DND-41 (cell line): ENCODE data around the gene CERS6.

Experiments
- ATAC-seq: fragments of 200-7000 bp; cut with Tn5 transposase; 3 replicates; pipeline ENCODE4 v1.9.1; 2021; ENCODE audit warnings: low read depth; ENCODE audit not compliant: insufficient read depth
- DNase-seq: peaks from one replicate; pipeline ENCODE4 v3.0.0-alpha.2; 2020
- H2AFZ ChIP-seq: 2 replicates; pipeline ENCODE4 v1.6.0; 2012; ENCODE audit warnings: low read depth, low read length
- H3K27ac ChIP-seq: 2 replicates; pipeline ENCODE4 v1.5.1; 2012; ENCODE audit warnings: low read length, inconsistent platforms
- H3K27me3 ChIP-seq: fragments of 200-600 bp; sonication (generic); 2 replicates; pipeline ENCODE4 v1.6.0; 2012; ENCODE audit warnings: low read length, mild to moderate bottlenecking, inconsistent platforms; ENCODE audit not compliant: insufficient read depth, poor library complexity
- H3K36me3 ChIP-seq: 2 replicates; pipeline ENCODE4 v1.5.1; 2012; ENCODE audit warnings: low read length, inconsistent platforms; ENCODE audit not compliant: insufficient read depth
- H3K4me1 ChIP-seq: 2 replicates; pipeline ENCODE4 v1.5.1; 2012; ENCODE audit warnings: mild to moderate bottlenecking, low read length; ENCODE audit not compliant: insufficient read depth
- H3K4me2 ChIP-seq: 2 replicates; pipeline ENCODE4 v1.6.0; 2012; ENCODE audit warnings: mild to moderate bottlenecking, moderate library complexity, low read length, inconsistent platforms; ENCODE audit not compliant: insufficient read depth
- H3K4me3 ChIP-seq, 2 experiments: fragments of 200-600 bp in 1 of 2; shearing (Covaris generic) in 1 of 2; 2 replicates each; pipeline ENCODE4 v1.5.1; 2012 to 2016; ENCODE audit warnings: inconsistent platforms in 2 of 2, low read length in 2 of 2, mild to moderate bottlenecking in 2 of 2, low read depth in 1 of 2, moderate library complexity in 1 of 2
- H3K79me2 ChIP-seq: 2 replicates; pipeline ENCODE4 v1.6.0; 2012; ENCODE audit warnings: low read length, inconsistent platforms; ENCODE audit not compliant: insufficient read depth
- H3K9ac ChIP-seq: 2 replicates; pipeline ENCODE4 v1.6.0; 2012; ENCODE audit warnings: low read depth, mild to moderate bottlenecking, inconsistent platforms, low read length, moderate library complexity
- H3K9me3 ChIP-seq: 2 replicates; pipeline ENCODE4 v1.5.1; 2012; ENCODE audit warnings: low read length, moderate library complexity, mild to moderate bottlenecking, inconsistent platforms; ENCODE audit not compliant: insufficient read depth, severe bottlenecking
- H4K20me1 ChIP-seq: 2 replicates; pipeline ENCODE4 v1.6.0; 2012; ENCODE audit warnings: low read length; ENCODE audit not compliant: insufficient read depth
- EZH2 ChIP-seq: IDR thresholded peaks from 3 replicates; pipeline ENCODE4 v1.6.1; 2012; ENCODE audit warnings: borderline replicate concordance, low read depth, mild to moderate bottlenecking, moderate library complexity, low read length, inconsistent platforms; ENCODE audit not compliant: severe bottlenecking
- TF ChIP-seq, protein P1 (sequence below): IDR thresholded peaks from 2 replicates; pipeline ENCODE4 v1.5.1; 2012; ENCODE audit warnings: borderline replicate concordance, low read length, moderate library complexity, mild to moderate bottlenecking; ENCODE audit not compliant: poor library complexity, severe bottlenecking; ENCODE audit errors: extremely low read depth

The CERS6 gene

DNA sequence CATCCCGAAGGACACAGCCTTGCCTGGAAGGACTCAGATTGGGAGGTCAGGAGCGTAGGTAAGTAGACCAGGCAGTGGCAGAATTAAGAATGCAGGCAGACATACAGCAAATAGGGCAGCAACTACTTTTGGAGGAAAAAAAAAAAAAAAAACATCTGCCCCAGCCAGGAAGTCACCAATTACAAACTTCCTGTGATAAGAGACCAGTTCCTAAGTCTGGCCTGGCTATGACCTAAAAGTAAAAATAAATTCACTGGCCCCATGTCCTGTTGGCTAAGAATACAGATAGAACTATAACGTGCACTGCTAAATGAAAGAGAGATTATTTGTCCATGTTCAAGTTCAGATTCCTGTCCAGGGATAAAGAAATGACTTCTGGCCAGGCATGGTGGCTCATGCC lies 301.2 kb downstream of the CERS6 start:
- DNase-seq (no peak), ATAC-seq (no peak)
- Histone ChIP-seq H3K9ac (no peak overlapping the region), H3K4me2 (no peak overlapping the region), H4K20me1 (no peaks in the 10 kb centered on the region), H3K27ac (no peak overlapping the region), H2AFZ (no peak overlapping the region), H3K9me3 (no peaks in the 10 kb centered on the region), H3K79me2 (no peaks in the 10 kb centered on the region), H3K36me3 (no peaks in the 10 kb centered on the region), H3K4me1 (no peaks in the 10 kb centered on the region), H3K27me3 (no peaks in the 10 kb centered on the region), H3K4me3 (no peak overlapping the region)
- no peak for TF ChIP-seq EZH2
- TF ChIP-seq, protein P1, sequence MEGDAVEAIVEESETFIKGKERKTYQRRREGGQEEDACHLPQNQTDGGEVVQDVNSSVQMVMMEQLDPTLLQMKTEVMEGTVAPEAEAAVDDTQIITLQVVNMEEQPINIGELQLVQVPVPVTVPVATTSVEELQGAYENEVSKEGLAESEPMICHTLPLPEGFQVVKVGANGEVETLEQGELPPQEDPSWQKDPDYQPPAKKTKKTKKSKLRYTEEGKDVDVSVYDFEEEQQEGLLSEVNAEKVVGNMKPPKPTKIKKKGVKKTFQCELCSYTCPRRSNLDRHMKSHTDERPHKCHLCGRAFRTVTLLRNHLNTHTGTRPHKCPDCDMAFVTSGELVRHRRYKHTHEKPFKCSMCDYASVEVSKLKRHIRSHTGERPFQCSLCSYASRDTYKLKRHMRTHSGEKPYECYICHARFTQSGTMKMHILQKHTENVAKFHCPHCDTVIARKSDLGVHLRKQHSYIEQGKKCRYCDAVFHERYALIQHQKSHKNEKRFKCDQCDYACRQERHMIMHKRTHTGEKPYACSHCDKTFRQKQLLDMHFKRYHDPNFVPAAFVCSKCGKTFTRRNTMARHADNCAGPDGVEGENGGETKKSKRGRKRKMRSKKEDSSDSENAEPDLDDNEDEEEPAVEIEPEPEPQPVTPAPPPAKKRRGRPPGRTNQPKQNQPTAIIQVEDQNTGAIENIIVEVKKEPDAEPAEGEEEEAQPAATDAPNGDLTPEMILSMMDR = no peak

DNA sequence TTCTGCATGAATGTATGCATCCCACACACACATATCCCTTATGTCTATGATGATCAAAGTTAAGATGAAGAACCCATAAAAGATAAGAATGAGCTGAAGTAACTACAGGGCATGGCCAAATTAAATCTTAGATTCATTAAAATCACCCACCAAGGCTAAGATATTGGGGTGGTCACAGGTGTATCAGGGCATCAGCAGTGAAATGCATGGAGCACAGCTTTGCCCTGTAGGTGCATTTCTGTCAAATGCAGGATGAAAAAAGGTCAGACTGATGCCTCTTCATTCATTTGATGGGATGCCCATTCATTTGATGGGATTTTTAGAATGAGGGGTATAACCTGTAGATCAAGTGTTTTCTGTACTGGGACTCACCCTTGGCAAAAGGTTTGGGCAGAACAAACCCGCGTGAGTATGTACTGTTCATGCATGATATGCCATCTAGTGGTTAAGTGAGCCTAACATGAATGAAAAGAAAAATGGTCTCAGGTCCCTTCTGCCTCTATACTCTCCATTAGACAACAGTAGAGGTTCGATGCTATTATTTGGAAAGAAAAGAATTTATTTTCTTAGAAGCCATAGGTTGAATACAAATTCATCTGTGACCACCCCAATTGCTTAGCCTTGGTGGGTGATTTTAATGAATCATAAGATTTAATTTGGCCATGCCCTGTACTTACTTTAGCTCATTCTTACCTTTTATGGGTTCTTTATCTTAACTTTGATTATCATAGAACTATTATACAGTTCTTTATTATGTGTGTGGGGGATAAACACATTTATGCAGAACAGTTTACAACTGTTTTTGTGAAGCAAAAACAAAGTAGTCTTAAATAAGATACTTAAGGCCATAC lies 303.1 kb downstream of the CERS6 start:
- ATAC-seq = peak; percentile 81
- no peaks in the 10 kb centered on the region for H3K9me3 ChIP-seq
- DNase-seq = peak; percentile 12
- H3K27me3 ChIP-seq = no peaks in the 10 kb centered on the region
- no peak overlapping the region for H3K4me3 ChIP-seq
- TF ChIP-seq, protein P1 = peak; percentile 68
- TF ChIP-seq EZH2 = no peak
- no peaks in the 10 kb centered on the region for H3K4me1 ChIP-seq
- no peaks in the 10 kb centered on the region for H4K20me1 ChIP-seq
- no peak overlapping the region for H3K9ac ChIP-seq
- no peaks in the 10 kb centered on the region for H3K36me3 ChIP-seq
- no peaks in the 10 kb centered on the region for H3K79me2 ChIP-seq
- H2AFZ ChIP-seq = no peak overlapping the region
- H3K4me2 ChIP-seq = no peak overlapping the region
- no peak overlapping the region for H3K27ac ChIP-seq

DNA sequence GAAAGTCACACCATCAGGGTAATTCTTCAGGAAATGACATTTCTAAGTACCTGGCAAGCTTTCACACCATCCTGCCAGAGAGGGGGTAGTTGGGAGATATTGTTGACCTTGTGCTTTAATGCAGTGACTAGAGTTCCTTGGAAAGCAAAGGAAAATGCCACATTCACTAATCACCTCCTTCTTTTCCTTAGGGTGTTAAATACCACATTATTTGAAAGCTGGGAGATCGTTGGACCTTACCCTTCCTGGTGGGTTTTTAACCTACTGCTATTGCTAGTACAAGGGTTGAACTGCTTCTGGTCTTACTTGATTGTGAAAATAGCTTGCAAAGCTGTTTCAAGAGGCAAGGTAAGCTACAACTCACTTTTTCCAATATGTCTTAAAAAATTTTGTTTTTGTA lies 309.3 kb downstream of the CERS6 start:
- no peak overlapping the region for H2AFZ ChIP-seq
- H3K79me2 ChIP-seq = no peaks in the 10 kb centered on the region
- ATAC-seq (no peak), DNase-seq (no peak)
- no peaks in the 10 kb centered on the region for H4K20me1 ChIP-seq
- H3K36me3 ChIP-seq = peaks cover 8% of the 10 kb centered on the region; the same call in 1 of the 2 replicates
- no peak overlapping the region for H3K4me2 ChIP-seq
- no peaks in the 10 kb centered on the region for H3K9me3 ChIP-seq
- TF ChIP-seq, protein P1 = no peak
- TF ChIP-seq EZH2 = no peak
- H3K4me1 ChIP-seq = no peaks in the 10 kb centered on the region
- no peaks in the 10 kb centered on the region for H3K27me3 ChIP-seq
- no peak overlapping the region for H3K27ac ChIP-seq
- no peak overlapping the region for H3K9ac ChIP-seq
- H3K4me3 ChIP-seq = no peak overlapping the region
